SK-N-MC (cell line): ENCODE data around the gene CD99L2.
"Not testable (repeated sequence)": the region's sequence is repeated elsewhere in the genome, so short reads cannot be mapped to it uniquely, and the experiment has no call there.

Source experiments
- DNase-seq: peaks from one replicate; pipeline ENCODE4 v3.0.0-alpha.2; 2011; ENCODE audit warnings: low read depth, low spot score
- H3K27ac ChIP-seq: fragments of 200-600 bp; sonication (generic); 2 replicates; pipeline ENCODE4 v1.5.1; 2016; ENCODE audit warnings: mixed run types
- H3K36me3 ChIP-seq: fragments of 200-600 bp; sonication (generic); 2 replicates; pipeline ENCODE4 v1.6.1; 2017; ENCODE audit warnings: antibody characterized with exemption, low read length, mixed read lengths; ENCODE audit not compliant: insufficient read depth
- H3K4me3 ChIP-seq: fragments of 200-600 bp; sonication (generic); 2 replicates; pipeline ENCODE4 v1.5.1; 2016
- H3K9ac ChIP-seq: fragments of 200-600 bp; sonication (generic); 2 replicates; pipeline ENCODE4 v1.8.0; 2017; ENCODE audit warnings: mixed run types, mixed read lengths; ENCODE audit not compliant: insufficient read length
- H3K9me3 ChIP-seq: fragments of 200-600 bp; sonication (generic); 2 replicates; pipeline ENCODE4 v1.6.1; 2017; ENCODE audit warnings: low read depth, mild to moderate bottlenecking, antibody characterized with exemption, low read length, moderate library complexity, mixed read lengths
- EZH2 ChIP-seq: fragments of 200-600 bp; sonication (generic); IDR thresholded peaks from one replicate; pipeline ENCODE4 v1.6.1; 2017; ENCODE audit warnings: antibody characterized with exemption
- FOXP2 ChIP-seq: optimal IDR thresholded peaks from 2 replicates; pipeline ENCODE3; 2011; ENCODE audit warnings: mild to moderate bottlenecking, moderate library complexity; ENCODE audit not compliant: insufficient read depth; ENCODE audit errors: extremely low read length, control extremely low read depth
- POLR2AphosphoS5 ChIP-seq: IDR thresholded peaks from 2 replicates; pipeline ENCODE4 v1.6.1; 2012; ENCODE audit warnings: mild to moderate bottlenecking, low read depth, low read length, borderline replicate concordance

Gene CD99L2

DNA sequence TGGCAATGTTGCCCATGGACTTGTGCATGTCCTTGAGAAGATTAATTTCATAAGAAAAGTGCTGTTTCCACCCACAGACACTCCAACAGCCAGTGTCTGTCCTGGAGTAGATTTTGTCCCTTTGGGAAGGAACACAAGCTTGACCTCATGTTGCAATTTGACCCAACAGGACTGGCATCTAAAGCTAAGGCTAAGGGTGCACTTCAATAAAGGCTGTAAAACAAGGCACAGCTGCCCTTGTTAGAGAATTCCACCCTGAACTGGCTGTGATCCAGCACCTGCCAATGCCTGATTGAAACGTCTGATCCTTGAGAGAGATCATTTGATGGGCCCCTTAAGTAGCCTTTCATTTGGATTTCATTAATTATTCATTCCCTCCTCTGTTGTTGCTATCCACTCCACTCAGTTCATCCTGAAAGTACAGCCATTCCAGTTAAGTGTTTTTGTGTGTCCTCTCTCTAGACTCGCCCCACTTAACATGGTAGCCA, 56.2 kb downstream of the CD99L2 start:
- TF ChIP-seq POLR2AphosphoS5 (no peak), EZH2 (no peak), FOXP2 (no peak)
- Histone ChIP-seq H3K27ac (no peak overlapping the region), H3K9me3 (no peaks in the 10 kb centered on the region), H3K36me3 (no peaks in the 10 kb centered on the region), H3K9ac (no peak overlapping the region), H3K4me3 (no peak overlapping the region)
- no peak for DNase-seq

DNA sequence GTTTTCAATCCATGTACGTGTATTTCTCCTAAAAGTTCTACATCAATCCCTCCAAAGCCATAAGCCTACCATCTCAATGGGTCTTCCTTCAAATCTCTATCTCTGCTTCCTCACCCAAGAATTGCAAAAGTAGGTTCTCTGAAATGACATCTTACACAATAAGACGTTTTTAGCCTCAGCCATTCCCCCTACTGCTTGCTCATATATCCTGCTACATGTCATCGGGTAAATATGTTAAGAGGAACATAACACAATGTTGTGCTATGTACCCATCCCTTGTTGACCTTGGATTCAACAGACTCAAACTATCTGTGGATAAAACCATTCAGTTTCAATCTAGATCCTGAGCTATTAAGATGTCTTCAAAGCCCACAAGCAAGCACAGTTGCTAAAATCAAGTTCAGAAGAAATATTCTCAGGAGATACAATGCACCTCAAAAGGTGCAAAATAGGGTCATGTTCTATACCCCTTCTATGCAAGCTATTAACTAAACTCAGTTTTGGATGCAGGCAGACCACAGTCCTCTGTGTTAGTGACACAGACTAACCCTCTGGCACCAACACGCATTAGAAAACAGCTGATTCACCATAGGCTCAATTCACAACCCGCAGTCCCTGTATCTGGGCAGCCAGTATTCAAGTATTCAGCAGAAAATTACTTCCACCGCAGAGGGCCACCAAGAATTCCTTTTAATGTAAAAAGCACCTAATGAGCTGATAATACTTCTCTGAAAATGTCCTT, 56.8 kb downstream of the CD99L2 start:
- TF ChIP-seq FOXP2 (no peak), EZH2 (no peak), POLR2AphosphoS5 (no peak)
- H3K27ac ChIP-seq = no peak overlapping the region
- no peak overlapping the region for H3K9ac ChIP-seq
- H3K4me3 ChIP-seq = no peak overlapping the region
- no peaks in the 10 kb centered on the region for H3K9me3 ChIP-seq
- no peaks in the 10 kb centered on the region for H3K36me3 ChIP-seq
- DNase-seq = no peak

DNA sequence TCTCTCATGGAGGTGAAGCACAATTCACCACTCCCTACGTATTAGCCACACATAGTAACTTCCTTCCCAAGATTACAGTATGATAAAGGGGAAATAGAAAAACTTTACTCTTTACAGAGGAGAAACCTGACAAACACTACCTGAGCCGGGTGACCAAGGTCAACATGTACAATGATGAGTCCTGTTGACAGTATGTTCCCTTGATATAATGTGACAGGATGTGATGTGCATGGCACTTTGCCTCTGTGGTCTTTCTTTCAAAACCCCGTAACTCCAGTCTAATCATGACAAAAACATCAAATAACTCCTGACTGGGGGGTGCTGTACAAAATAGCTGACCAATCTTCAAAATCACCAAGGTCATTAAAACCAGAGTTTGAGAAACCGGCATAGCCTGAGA, 60.6 kb downstream of the CD99L2 start:
- H3K4me3 ChIP-seq = no peak overlapping the region
- H3K9ac ChIP-seq = no peak overlapping the region
- H3K36me3 ChIP-seq = no peaks in the 10 kb centered on the region
- no peak for DNase-seq
- TF ChIP-seq EZH2 (no peak), POLR2AphosphoS5 (no peak), FOXP2 (no peak)
- no peaks in the 10 kb centered on the region for H3K9me3 ChIP-seq
- H3K27ac ChIP-seq = no peak overlapping the region

DNA sequence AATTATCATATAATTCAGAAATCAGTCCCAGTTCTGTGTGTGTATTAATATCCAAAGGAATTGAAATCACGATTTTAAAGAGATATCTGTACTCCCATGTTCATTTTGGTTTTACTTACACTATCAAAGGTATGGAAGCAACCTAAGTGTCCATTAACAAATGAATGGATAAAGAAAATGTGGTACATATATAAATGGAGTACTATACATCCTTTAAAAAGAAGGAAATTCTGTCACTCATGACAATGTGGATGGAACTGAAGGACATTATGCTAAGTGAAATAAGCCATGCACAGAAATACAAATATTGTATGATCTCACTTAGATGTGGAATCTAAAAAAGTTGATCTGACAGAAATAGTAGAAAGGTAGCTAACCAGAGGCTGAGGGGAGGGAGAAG, 63.8 kb downstream of the CD99L2 start:
- H3K4me3 ChIP-seq = no peak overlapping the region
- H3K9ac ChIP-seq = no peak overlapping the region
- H3K27ac ChIP-seq = no peak overlapping the region
- DNase-seq = no peak
- H3K9me3 ChIP-seq = no peaks in the 10 kb centered on the region
- no peaks in the 10 kb centered on the region for H3K36me3 ChIP-seq
- TF ChIP-seq POLR2AphosphoS5 = no peak
- no peak for TF ChIP-seq EZH2
- no peak for TF ChIP-seq FOXP2

DNA sequence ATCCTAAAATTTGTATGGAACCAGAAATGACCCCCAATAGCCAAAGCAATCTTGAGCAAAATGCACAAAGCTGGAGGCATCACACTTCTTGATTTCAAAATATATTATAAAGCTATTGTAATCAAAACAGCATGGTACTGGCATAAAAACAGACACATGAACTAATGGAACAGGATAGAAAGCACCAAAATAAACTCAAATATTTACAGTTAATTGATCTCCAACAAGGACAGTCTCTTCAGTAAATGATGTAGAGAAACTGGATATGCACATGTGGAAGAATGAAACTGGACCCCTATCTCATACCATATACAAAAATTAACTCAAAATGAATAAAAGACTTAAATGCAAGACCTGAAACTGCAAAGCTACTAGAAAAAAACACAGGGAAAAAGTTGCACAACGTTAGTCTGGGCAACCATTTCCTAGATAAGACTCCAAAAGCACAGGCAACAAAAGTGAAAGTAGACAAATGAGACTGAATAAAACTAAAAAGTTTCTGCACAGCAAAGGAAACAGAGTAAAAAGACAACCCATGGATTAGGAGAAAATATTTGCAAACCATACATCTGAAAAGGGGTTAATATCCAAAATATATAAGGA, 64.9 kb downstream of the CD99L2 start:
- no peak overlapping the region for H3K27ac ChIP-seq
- H3K9ac ChIP-seq = no peak overlapping the region
- TF ChIP-seq POLR2AphosphoS5 (no peak), EZH2 (no peak), FOXP2 (no peak)
- no peak for DNase-seq
- no peak overlapping the region for H3K4me3 ChIP-seq
- H3K9me3 ChIP-seq = no peaks in the 10 kb centered on the region
- H3K36me3 ChIP-seq = no peaks in the 10 kb centered on the region

DNA sequence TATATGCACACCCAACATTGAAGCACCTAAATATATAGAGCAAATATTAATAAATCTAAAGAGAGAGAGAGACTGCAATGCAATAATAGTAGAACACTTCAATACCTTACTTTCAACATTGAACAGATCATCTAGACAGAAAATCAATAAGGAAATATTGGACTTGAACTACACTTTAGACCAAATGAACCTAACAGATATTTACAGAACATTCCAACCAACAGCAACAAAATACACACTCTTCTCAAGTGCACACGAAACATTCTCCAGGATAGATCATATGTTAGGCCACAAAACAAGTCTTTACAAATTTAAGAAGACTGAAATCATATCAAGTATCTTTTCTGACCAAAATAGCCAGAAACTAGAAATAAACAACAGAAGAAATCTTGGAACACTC, 66.6 kb downstream of the CD99L2 start:
- TF ChIP-seq POLR2AphosphoS5 (no peak), FOXP2 (no peak), EZH2 (no peak)
- peaks cover 5% of the 10 kb centered on the region; the same call in 1 of the 2 replicates for H3K36me3 ChIP-seq
- no peak for DNase-seq
- no peaks in the 10 kb centered on the region for H3K9me3 ChIP-seq
- no peak overlapping the region for H3K9ac ChIP-seq
- no peak overlapping the region for H3K4me3 ChIP-seq
- no peak overlapping the region for H3K27ac ChIP-seq

DNA sequence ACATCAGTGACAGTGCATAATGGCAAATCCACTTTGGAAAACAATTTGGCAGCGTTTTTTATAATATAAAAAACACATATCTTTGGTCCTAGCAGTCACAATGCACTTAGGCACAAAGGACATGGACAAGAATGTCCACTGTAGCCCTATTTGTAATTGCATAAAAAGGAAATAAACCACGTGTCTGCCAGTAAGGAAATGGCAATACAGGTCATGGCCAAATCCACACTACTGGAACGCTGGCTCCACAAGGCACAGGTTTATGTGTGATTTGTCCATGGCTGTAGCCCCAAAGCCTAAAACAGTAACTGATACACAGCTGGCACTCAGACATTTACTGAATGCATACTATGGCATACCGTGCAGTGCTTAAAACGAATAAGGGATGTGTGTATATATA, 69.7 kb downstream of the CD99L2 start:
- no peak for DNase-seq
- Histone ChIP-seq H3K9me3 (no peaks in the 10 kb centered on the region), H3K27ac (no peak overlapping the region), H3K36me3 (peaks cover 5% of the 10 kb centered on the region; the same call in 1 of the 2 replicates), H3K9ac (no peak overlapping the region), H3K4me3 (no peak overlapping the region)
- no peak for TF ChIP-seq POLR2AphosphoS5
- TF ChIP-seq EZH2 = no peak
- TF ChIP-seq FOXP2 = no peak

DNA sequence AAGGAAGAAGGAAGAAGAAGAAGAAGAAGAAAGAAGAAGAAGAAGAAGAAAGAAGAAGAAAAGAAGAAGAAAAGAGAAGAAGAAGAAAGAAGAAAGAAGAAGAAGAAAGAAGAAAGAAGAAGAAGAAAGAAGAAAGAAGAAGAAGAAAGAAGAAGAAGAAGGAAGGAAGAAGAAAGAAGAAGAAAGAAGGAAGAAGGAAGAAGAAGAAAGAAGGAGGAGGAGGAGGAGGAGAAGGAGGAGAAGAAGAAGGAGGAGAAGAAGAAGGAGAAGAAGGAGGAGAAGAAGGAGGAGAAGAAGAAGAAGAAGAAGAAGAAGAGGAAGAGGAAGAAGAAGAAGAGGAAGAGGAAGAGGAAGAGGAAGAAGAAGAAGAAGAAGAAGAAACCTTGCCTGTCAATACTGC, 74.1 kb downstream of the CD99L2 start:
- H3K9me3 ChIP-seq, H3K27ac ChIP-seq, H3K9ac ChIP-seq, H3K4me3 ChIP-seq, H3K36me3 ChIP-seq, DNase-seq: not testable (repeated sequence)

DNA sequence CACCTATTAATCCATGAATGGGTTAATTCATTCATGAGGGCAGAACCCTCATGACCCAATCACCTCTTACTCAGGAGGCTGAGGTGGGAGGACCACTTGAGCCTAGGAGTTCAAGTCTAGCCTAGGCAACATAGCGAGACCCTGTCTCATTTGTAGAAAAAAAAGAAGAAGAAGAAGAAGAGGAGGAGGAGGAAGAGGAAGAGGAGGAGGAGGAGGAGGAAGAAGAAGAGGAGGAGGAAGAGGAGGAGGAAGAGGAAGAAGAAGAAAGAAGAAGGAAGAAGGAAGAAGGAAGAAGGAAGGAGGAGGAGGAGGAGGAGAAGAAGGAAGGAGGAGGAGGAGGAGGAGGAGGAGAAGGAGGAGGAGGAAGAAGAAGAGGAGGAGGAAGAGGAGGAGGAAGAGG, 74.6 kb downstream of the CD99L2 start:
- H3K9me3 ChIP-seq, DNase-seq, H3K36me3 ChIP-seq, H3K9ac ChIP-seq, H3K4me3 ChIP-seq, H3K27ac ChIP-seq: not testable (repeated sequence)
